Measurements from ENCODE around the gene CABP4. TPM values are rescaled to one million over a fixed set of nuclear protein-coding genes. Genes with fewer than 3 reads are reported as not detected.

The CABP4 gene
- total RNA-seq, 4 donors from 2014 or later = 0.13 to 2.4 (median 0.77) TPM

- 85 to 100% methylated on average over 2 to 4 of the region's 33 CpGs for WGBS, 2 donors (ENCODE audit: low coverage in 1 of 2)
- Histone ChIP-seq H3K9me3 (no peaks in the 10 kb centered on the region), H3K27ac (peak within 1 kb of the TSS in 3 of 4 donors; percentile 6 to 25 (median 24)), H3K27me3 (no peaks in the 10 kb centered on the region), H3K36me3 (no peaks in the 10 kb centered on the region), H3K4me1 (no peaks in the 10 kb centered on the region), H3K4me3 (peak within 1 kb of the TSS in 1 of 2 donors; percentile 8)
- ATAC-seq = peak; percentile 59
- no peak for TF ChIP-seq EP300 (IDR thresholded peaks at IDR 0.05)
- TF ChIP-seq POLR2AphosphoS5 (IDR thresholded peaks at IDR 0.05) = no peak
- TF ChIP-seq CTCF (IDR thresholded peaks at IDR 0.05) = no peak
- no peak for TF ChIP-seq POLR2A (IDR thresholded peaks at IDR 0.05)
Measured at GRCh38 chr11:67452141-67452952, 2.8 kb upstream of the CABP4 start, which contains the start of gene GPR152. Gene GPR152 (minus strand): TSS chr11:67452729. CDS start chr11:67452724, 5 bp downstream.

- no peaks in the 10 kb centered on the region for H3K4me1 ChIP-seq
- no peak for TF ChIP-seq EP300 (IDR thresholded peaks at IDR 0.05)
- no peak for TF ChIP-seq POLR2A (IDR thresholded peaks at IDR 0.05)
- TF ChIP-seq CTCF (IDR thresholded peaks at IDR 0.05) = no peak
- no peak for TF ChIP-seq POLR2AphosphoS5 (IDR thresholded peaks at IDR 0.05)
- no peak overlapping the region for H3K27ac ChIP-seq
- H3K36me3 ChIP-seq = no peaks in the 10 kb centered on the region
- no peaks in the 10 kb centered on the region for H3K27me3 ChIP-seq
- no peaks in the 10 kb centered on the region for H3K9me3 ChIP-seq
- no peak overlapping the region for H3K4me3 ChIP-seq
- ATAC-seq = no peak
- 80 to 92% methylated on average over 2 to 5 of the region's 21 CpGs for WGBS, 2 donors (ENCODE audit: low coverage in 1 of 2)
Measured at GRCh38 chr11:67453816-67454732, 1.1 kb upstream of the CABP4 start.

- 73% methylated on average over 3 of the region's 25 CpGs; no CpG with 5 or more reads in 1 of the 2 donors for WGBS, 2 donors (ENCODE audit: low coverage in 1 of 2)
- ATAC-seq = no peak
- no peak overlapping the region for H3K4me3 ChIP-seq
Measured at GRCh38 chr11:67456068-67456705, 1.0 kb downstream of the CABP4 start.

GRCh38 chr11:67457453-67457852 lies 2.3 kb downstream of the CABP4 start:
- WGBS, 2 donors (ENCODE audit: low coverage in 1 of 2) = 78% methylated on average over 3 of the region's 12 CpGs; no CpG with 5 or more reads in 1 of the 2 donors
- TF ChIP-seq POLR2AphosphoS5 (IDR thresholded peaks at IDR 0.05) (no peak), CTCF (IDR thresholded peaks at IDR 0.05) (no peak), POLR2A (IDR thresholded peaks at IDR 0.05) (no peak), EP300 (IDR thresholded peaks at IDR 0.05) (no peak)
- Histone ChIP-seq H3K9me3 (no peaks in the 10 kb centered on the region), H3K27me3 (no peaks in the 10 kb centered on the region), H3K27ac (no peak overlapping the region), H3K4me3 (no peak overlapping the region), H3K4me1 (no peaks in the 10 kb centered on the region), H3K36me3 (no peaks in the 10 kb centered on the region)
- no peak for ATAC-seq

More at GRCh38 chr11:67456068-67456705, 1.0 kb downstream of the CABP4 start:
- Histone ChIP-seq H3K9me3 (no peaks in the 10 kb centered on the region), H3K27ac (no peak overlapping the region), H3K36me3 (no peaks in the 10 kb centered on the region), H3K27me3 (no peaks in the 10 kb centered on the region), H3K4me1 (no peaks in the 10 kb centered on the region)
- TF ChIP-seq CTCF (IDR thresholded peaks at IDR 0.05) (no peak), POLR2A (IDR thresholded peaks at IDR 0.05) (no peak), EP300 (IDR thresholded peaks at IDR 0.05) (no peak), POLR2AphosphoS5 (IDR thresholded peaks at IDR 0.05) (no peak)
